Smooth muscle cell (in vitro differentiated cells): Measurements from ENCODE around the gene FOLR3. TPM values are rescaled to one million over a fixed set of nuclear protein-coding genes. Genes with fewer than 3 reads are reported as not detected.

ENCODE experiments used
- DNase-seq: peaks from one replicate; lab custom pipeline; 2025; ENCODE audit not compliant: unreplicated experiment; lab: John Stamatoyannopoulos, UW
- H2AFZ ChIP-seq: fragments of 200-600 bp; sonication (generic); 2 replicates; pipeline ENCODE4 v1.6.0; 2016; ENCODE audit warnings: antibody characterized with exemption, low read depth, mild to moderate bottlenecking
- H3F3A ChIP-seq: fragments of 200-600 bp; sonication (generic); 2 replicates; pipeline ENCODE4 v1.6.0; 2017; ENCODE audit warnings: antibody characterized with exemption, low read depth
- H3K27ac ChIP-seq: fragments of 200-600 bp; sonication (generic); 2 replicates; pipeline ENCODE4 v1.5.1; 2016; ENCODE audit warnings: low read depth, mild to moderate bottlenecking
- H3K27me3 ChIP-seq: fragments of 200-600 bp; sonication (generic); 2 replicates; pipeline ENCODE4 v1.6.1; 2016; ENCODE audit warnings: low read depth, mild to moderate bottlenecking
- H3K36me3 ChIP-seq: fragments of 200-600 bp; sonication (generic); 2 replicates; pipeline ENCODE4 v1.5.1; 2016; ENCODE audit warnings: low read depth
- H3K4me1 ChIP-seq: fragments of 200-600 bp; sonication (generic); 2 replicates; pipeline ENCODE4 v1.5.1; 2016; ENCODE audit warnings: low read depth
- H3K4me2 ChIP-seq: fragments of 200-600 bp; sonication (generic); 2 replicates; pipeline ENCODE4 v1.6.0; 2016; ENCODE audit warnings: mild to moderate bottlenecking
- H3K4me3 ChIP-seq: fragments of 200-600 bp; sonication (generic); 2 replicates; pipeline ENCODE4 v1.5.1; 2016; ENCODE audit warnings: mild to moderate bottlenecking
- H3K79me2 ChIP-seq: fragments of 200-600 bp; sonication (generic); 2 replicates; pipeline ENCODE4 v1.6.0; 2016; ENCODE audit warnings: low read depth, mild to moderate bottlenecking
- H3K9ac ChIP-seq: fragments of 200-600 bp; sonication (generic); 2 replicates; pipeline ENCODE4 v1.6.0; 2016; ENCODE audit warnings: low read depth
- H3K9me3 ChIP-seq: fragments of 200-600 bp; sonication (generic); replicated peaks from 2 replicates; pipeline ENCODE4 v1.5.1; 2016; ENCODE audit warnings: low read depth
- H4K20me1 ChIP-seq: fragments of 200-600 bp; sonication (generic); 2 replicates; pipeline ENCODE4 v1.6.0; 2016; ENCODE audit warnings: low read depth
- CTCF ChIP-seq: fragments of 200-600 bp; sonication (generic); IDR thresholded peaks from 2 replicates; pipeline ENCODE4 v1.5.1; 2017; ENCODE audit warnings: borderline replicate concordance, mild to moderate bottlenecking, antibody characterized with exemption; ENCODE audit not compliant: insufficient read depth, poor library complexity, severe bottlenecking
- WGBS: methylation state at CpG from one replicate; pipeline ENCODE4 v1.1.7; 2016; ENCODE audit warnings: low lambda C conversion rate; 5-methylcytosine and 5-hydroxymethylcytosine counted together
- polyA plus RNA-seq: library from polyadenylated mRNA; unstranded; fragments of >200 nt; fragmentation: Nextera tagmentation; extraction: Ambion mirVana; gene quantifications from 2 replicates; pipeline ENCODE4 v1.2.1, GENCODE V29; 2016
- total RNA-seq: library from RNA; depleted of rRNA; stranded (reverse); fragments of >200 nt; gene quantifications from 2 replicates; pipeline ENCODE4 v1.2.3, GENCODE V29; 2014

Gene FOLR3
- total and polyA plus RNA-seq, 2 experiments from 2014 or later, result not detected

DNA sequence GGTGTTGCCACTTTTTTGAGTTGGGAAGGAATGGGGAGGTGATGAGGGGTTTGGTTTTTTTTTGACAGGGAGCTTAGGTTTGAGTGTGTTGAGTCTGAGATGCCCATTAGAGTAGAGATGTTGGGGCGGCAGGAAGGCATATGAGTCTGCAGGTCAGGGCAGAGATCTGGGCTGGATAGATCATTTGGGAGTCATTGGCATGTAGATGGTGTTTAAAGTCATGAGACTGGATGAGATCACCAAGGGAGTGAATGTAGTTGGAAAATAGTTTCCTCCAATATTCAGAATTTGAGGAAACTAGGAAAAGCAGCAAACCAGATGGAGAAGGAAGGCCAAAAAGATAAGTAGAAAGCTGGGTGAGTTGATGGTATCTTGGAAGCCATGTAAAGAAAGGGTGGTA is 21.0 kb upstream of the FOLR3 start:
- no peak for DNase-seq
- H3K4me1 ChIP-seq, result no peaks in the 10 kb centered on the region
- H3F3A ChIP-seq, result peaks cover 10% of the 10 kb centered on the region
- H3K9ac ChIP-seq, result no peak overlapping the region
- TF ChIP-seq CTCF, result no peak
- H3K9me3 ChIP-seq, result no peaks in the 10 kb centered on the region
- H3K27me3 ChIP-seq, result no peaks in the 10 kb centered on the region
- H4K20me1 ChIP-seq, result no peaks in the 10 kb centered on the region
- no peak overlapping the region for H3K27ac ChIP-seq
- H3K36me3 ChIP-seq, result no peaks in the 10 kb centered on the region
- H3K4me2 ChIP-seq, result no peak overlapping the region
- no peak overlapping the region for H3K4me3 ChIP-seq
- H2AFZ ChIP-seq, result no peak overlapping the region
- no peaks in the 10 kb centered on the region for H3K79me2 ChIP-seq
- 100% methylated on average over 1 of the region's 1 CpG for WGBS

DNA sequence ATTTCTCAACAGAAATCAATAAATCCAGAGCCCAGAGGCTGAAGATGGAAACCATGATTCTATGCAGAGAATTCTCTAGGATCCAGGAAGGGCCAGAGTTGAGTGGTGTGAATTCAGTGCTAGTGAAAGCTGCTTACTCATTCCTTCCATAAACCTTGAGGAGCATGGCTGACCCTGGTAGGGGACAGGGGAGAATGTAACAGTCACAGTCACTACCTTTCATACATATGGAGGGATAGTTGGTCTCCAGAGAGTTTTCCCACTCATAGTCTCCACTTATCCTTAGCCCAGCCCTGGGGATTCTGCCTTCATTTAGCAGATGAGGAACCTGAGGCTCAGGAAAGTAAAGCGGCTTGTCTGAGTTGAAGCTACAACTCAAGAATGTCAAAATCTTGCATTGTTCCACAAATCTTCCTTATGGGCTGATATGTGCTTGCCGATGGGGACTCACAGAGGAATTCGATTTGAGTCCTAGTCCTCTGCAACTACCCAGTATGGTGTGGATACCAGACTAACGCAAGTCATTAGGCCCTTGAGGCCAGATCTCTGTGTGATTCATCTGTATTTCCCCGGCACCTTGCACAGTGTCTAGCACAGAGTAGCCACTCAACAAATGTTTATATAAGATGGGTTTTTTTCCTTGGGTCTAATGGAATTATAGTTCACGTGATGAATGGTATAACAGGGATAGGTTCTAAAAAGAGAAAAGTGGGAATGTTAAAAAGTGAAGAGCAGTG is 19.3 kb upstream of the FOLR3 start:
- no peak overlapping the region for H3K4me2 ChIP-seq
- no peak for DNase-seq
- no peaks in the 10 kb centered on the region for H3K4me1 ChIP-seq
- no peaks in the 10 kb centered on the region for H3K36me3 ChIP-seq
- peaks cover 7% of the 10 kb centered on the region for H3F3A ChIP-seq
- no peaks in the 10 kb centered on the region for H3K9me3 ChIP-seq
- no peak overlapping the region for H3K4me3 ChIP-seq
- H3K79me2 ChIP-seq, result no peaks in the 10 kb centered on the region
- H3K9ac ChIP-seq, result no peak overlapping the region
- H2AFZ ChIP-seq, result no peak overlapping the region
- no peaks in the 10 kb centered on the region for H3K27me3 ChIP-seq
- H4K20me1 ChIP-seq, result no peaks in the 10 kb centered on the region
- H3K27ac ChIP-seq, result no peak overlapping the region
- WGBS, result 85% methylated on average over 6 of the region's 6 CpGs
- TF ChIP-seq CTCF, result no peak

DNA sequence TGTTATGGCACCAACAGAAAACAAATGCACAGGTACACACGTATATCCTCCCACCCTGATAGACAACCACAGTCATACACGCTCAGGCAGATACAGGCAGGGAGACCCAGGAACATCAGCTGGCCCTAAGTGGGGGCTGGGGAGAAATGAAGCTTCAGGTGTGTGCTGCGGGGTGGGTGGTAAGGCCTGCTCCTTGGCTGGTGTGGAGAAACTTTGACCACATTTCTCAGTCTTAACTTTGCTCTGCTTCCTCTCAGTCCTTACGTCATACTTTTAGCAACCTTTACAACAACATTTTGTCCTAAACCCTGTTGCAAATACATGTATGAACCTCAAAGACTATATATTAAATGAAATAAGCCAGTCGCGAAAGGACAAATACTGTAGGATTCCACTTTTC is 16.3 kb upstream of the FOLR3 start:
- Histone ChIP-seq H3K4me1 (no peaks in the 10 kb centered on the region), H3K36me3 (no peaks in the 10 kb centered on the region), H3F3A (no peaks in the 10 kb centered on the region), H3K4me2 (no peak overlapping the region), H3K79me2 (no peaks in the 10 kb centered on the region), H4K20me1 (no peaks in the 10 kb centered on the region), H3K4me3 (no peak overlapping the region), H2AFZ (no peak overlapping the region), H3K27me3 (no peaks in the 10 kb centered on the region), H3K27ac (no peak overlapping the region), H3K9me3 (no peaks in the 10 kb centered on the region), H3K9ac (no peak overlapping the region)
- no peak for TF ChIP-seq CTCF
- WGBS, result 89% methylated on average over 6 of the region's 6 CpGs
- no peak for DNase-seq

- Histone ChIP-seq H3K36me3 (no peaks in the 10 kb centered on the region), H3K4me3 (no peak overlapping the region), H3K27me3 (no peaks in the 10 kb centered on the region), H3K4me2 (no peak overlapping the region), H3F3A (no peaks in the 10 kb centered on the region), H3K79me2 (no peaks in the 10 kb centered on the region), H3K4me1 (no peaks in the 10 kb centered on the region), H2AFZ (no peak overlapping the region), H4K20me1 (no peaks in the 10 kb centered on the region), H3K9ac (no peak overlapping the region), H3K27ac (no peak overlapping the region), H3K9me3 (no peaks in the 10 kb centered on the region)
- no peak for TF ChIP-seq CTCF
- DNase-seq, result no peak
- 90% methylated on average over 2 of the region's 2 CpGs for WGBS
These were observed 14.6 kb upstream of the FOLR3 start for GRCh38 chr11:72120930-72121329.
